GM21423 (cell line): Measurements from ENCODE around the gene ETV1.

ENCODE experiments used
- ATAC-seq: cut with Tn5 transposase; IDR thresholded peaks from one replicate; pipeline ENCODE4 v1.9.1; 2021; ENCODE audit warnings: mild to moderate bottlenecking, moderate library complexity; ENCODE audit not compliant: unreplicated experiment

Gene ETV1

DNA sequence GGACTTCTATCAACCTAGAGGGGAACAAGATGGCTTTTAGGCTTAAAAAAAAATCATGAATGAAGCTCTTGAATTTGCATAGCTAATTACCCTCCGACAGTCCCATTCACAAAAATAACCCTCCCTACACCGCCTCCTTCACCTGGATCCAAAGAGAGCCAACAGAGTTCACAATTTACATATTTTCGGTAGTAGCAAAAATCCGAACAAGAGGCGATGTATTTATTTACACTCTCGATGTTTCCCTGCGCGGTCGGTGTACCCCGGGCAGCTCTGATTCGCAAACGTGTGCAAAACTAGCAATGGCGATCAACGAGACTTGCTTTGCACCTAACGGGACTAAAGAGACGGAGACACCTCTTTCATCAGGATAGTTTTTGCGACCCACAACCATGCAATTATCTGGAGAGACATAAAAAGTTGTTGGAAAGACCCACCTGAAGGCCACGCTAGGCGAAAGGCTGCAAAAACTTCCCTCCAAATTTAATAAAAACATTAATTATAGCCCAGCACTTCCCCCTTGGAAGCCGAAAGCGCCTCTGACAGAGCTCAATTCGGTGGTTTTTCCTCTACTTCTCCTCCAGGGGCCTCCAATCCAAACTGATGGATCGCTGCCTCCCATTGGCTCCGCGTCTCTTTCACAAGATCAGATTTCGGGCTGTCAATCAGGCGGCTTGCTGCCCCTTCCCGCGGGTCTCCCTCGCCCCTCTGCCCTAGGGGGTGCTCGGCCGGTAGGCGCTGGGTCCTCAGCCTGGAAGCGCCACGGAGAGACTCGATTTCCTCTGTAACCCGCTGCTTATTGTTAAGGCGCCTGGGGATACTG lies at the start of gene ETV1:
Gene ETV1 (minus strand): TSS at position 541 of the 823 bp plus-strand sequence. CDS start 614 bp downstream, outside the sequence.
- no peak for ATAC-seq

DNA sequence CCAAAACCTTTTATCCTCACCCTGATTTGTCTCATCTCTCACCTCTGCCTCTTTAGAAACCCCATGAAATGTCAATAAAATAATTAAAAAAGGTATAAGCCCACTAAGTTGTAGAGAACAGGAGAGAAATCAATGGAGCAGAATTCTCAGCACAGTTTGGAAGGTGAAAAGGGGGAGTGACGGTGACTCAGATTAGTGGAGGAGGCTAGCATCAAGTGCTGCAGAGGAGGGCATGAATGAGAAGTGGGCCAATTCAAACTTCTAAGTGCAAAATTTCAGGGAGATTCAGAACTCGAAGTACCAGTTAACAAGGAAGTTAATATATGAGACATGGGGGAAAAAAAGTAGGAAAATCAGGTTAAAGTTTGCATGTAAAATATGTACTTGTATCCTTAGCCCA lies 34.9 kb upstream of the ETV1 start:
- ATAC-seq: no peak

DNA sequence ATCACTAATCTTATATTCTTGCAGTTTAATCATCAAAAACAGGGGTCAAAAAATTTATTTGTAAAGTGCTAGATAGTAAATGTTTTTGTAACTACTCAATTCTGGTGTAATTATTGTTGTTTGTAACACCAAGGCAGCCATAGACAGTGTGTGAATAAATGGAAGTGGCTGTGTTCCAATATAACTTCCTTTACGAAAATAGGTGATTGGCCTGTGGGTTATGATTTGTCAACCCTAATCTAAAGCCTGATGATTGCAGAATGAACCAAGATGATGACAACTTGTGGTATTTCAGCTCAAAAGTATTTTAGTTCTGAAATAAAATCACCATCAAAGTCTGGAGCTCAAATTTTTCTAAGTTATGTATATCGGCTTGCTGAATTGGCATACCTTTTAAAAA lies 34.4 kb upstream of the ETV1 start:
- no peak for ATAC-seq

DNA sequence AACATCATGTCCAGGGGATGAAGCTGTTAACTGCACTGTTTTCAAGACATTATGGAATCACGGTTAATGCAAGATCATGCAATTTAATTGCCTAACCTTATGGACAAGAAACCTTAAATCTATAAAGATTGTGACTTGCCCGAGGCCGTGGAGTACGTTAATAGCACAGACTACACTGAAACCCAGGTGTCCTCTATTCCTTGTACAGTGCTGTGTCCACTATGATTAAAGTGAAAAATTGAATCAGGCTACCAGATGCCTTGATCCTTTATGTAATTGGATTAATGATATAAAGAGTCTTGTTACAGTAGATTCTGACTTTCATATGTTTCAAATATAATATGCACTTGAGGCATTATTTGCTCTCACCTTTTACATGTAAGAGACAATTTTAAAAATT lies 33.9 kb upstream of the ETV1 start:
- ATAC-seq: no peak

DNA sequence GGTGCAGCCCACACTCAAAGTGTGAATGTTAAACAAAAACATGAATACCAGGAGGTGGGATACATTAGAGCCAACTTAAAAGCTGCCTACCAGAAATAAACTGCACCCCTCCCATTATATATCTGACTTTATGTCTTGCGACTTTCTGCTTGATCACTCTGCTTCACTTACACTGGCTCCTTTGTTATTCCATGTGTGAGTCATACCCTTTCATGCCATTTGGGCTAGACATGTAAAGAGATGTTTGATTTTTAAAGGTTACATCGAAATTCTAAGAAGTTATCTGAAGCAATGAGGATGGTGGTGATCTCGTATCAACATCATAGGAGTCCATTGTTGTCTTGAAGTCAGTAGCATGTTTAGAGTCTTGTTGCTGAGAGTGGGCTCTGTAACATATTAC lies 31.6 kb upstream of the ETV1 start:
- ATAC-seq: no peak

DNA sequence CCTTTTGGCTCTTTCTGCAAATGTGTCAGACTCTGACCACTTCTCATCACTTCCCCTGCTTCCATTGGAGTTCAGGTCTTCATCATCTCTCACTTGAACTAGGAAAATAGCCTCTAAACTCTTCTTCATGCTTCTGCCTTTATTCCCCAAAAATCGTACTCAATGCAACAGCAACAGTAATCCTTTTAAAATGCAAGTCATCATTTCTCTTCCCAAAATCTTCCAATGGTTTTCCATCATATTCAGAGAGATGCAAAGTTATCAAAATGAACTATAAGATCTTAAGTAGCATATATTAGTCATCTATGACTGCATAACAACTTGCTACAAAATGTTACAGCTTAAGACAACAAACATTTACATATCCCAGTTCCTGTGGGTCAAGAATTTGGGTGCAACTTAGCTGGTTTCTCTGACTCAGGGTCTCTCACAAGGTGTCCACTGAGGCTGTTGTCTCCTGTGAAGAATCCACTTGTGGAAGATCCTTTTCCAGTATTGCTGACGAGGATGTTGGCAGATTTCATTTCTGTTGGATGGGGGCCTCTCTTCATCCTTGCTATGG lies 31.0 kb upstream of the ETV1 start:
- ATAC-seq: no peak

DNA sequence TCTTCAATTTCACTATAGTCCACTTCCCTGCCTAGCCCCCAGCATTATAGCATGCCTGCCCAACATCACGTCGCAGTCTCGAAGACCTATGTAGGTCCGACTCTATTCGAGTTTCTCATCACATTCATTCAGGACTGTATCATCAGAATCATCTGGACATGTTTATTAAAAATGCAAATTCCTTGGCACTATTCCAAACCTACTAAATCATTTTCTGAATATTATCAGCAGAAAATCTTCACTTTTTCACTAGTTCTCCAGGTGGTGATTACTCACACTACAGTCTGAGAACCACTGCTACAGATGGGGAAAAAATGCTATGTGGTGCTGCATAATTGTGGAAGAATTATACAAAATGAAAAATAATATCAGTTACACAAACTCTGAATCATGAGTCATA lies 29.3 kb upstream of the ETV1 start:
- ATAC-seq: no peak

DNA sequence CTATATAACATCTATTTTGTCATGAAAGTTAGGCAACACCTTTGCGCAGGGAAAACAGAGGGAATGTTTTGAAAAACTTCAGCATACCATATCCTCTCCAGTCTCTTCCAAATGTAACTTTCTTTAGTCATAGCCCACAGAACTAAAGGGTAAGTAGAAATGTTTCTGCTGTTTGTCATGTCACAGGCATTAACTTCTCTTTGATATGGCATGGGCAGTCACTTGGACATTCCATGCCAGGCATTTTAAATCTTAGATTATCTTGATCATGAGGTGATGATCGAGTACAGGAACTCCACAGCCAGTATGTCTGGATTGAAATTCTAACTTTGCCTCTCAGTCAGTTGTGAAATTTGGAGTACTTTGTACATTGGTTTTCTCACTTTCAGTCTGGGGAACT lies 27.5 kb upstream of the ETV1 start:
- ATAC-seq: no peak

DNA sequence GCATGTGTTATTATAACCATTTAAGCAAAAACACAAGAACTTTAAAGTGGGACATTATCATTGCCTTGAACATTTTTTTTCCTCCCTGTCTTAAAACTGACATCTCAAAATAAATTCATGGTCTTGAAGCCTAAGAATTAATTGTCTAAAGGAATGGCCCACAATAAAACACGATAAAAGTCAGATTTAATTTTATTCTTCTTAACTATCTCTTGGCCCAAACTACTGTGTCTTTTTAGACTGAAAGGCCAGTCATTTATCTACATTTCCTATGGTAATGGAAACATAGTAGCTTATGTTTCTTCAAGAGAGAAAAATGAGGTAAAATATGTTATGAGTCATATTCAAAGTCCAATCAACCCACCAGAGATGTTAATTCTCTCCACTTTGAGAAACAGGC lies 24.4 kb upstream of the ETV1 start:
- ATAC-seq: no peak

DNA sequence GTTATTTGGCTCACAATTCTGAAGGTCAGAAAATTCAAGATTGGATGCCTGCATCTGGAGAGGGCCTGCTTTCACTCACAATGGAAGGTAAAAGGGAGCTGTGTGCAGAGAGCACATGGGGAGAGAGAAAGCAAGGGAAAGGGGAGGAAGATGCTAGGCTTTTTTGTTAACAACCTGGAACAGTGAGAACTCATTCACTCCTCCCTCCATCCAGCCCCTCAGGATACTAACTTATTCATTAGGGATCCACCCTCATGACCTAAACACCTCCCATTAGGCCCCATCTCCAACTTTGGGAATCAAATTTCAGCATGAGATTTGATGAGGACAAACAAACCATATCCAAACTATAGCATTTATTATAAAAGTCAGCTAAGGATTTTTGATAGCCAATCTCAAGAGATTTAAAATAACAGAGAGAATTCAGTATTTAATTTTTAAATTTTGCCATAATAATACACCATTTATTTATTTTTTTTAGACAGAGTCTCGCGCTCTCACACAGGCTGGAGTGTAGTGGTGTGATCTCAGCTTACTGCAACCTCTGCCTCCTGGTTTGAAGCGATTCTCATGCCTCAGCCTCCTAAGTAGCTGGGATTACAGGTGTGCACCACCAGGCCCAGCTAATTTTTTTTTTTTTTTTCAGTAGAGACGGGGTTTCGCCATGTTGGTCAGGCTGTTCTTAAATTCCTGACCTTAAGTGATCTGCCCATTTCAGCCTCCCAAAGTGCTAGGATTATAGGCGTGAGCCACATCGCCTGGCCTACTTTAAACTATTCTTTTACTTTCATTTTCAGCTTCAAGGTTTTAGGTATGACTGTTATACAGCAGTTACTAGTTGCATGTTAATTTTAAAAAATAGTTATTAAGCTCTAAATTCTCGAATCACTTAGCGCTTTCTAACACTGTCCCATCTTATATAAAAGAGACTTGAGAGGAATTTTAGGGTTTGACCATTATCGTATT lies 20.3 kb upstream of the ETV1 start:
- ATAC-seq: no peak

DNA sequence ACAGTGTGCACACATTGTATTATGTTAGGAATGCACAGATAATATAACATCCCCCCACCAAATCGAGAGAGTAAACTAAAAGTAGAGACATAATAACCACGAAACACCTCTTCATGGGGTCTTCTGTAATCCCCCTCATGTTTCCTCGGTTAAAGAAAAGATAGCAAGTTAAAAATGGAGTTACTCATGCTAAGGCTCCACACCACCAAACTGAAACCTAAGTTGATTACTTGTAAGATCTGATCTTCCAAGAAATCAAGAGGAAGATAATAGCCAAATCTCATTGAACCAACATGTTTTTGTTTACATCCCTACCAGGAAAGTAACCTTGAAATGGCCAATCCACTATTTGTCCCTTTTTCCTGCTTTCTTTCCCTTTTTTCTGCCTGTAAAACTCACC lies 11.7 kb upstream of the ETV1 start:
- no peak for ATAC-seq

DNA sequence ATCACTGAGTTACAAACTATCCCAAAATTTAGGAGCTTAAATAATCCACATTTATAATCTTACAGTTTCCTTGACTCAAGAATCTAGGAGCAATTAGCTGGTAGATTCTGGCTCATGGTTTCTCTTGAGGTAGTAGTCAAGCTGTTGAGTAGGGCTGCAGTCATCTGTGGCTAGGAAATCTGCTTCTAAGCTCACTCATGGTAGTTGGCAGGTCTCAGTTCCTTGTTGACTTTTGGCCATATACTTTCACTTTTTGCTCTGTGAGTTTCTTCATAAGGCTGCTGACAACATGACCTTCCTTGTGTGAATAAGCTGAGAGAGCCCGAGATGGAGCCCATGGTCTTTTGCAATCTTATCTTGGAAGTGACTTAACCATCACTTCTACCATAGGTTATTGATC lies 10.8 kb upstream of the ETV1 start:
- no peak for ATAC-seq

DNA sequence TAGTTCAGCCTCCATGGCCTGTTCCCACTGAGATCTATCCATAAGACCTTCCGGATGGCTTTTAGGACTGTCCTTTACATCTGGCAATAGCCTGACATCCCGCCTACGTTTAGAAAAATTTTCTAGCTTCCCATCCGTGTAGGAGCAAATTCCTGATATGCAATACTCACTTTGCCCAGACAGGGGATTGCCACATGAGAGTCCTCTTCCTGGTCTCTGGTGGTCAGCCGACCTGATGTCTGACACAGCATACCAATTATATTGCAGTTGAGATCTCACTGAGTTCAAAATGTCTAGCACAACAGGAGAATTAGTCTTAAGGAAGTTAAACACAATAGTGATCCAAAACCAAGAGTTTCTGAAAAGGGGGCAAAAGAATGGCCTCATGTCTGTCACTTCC lies 9.4 kb upstream of the ETV1 start:
- no peak for ATAC-seq

DNA sequence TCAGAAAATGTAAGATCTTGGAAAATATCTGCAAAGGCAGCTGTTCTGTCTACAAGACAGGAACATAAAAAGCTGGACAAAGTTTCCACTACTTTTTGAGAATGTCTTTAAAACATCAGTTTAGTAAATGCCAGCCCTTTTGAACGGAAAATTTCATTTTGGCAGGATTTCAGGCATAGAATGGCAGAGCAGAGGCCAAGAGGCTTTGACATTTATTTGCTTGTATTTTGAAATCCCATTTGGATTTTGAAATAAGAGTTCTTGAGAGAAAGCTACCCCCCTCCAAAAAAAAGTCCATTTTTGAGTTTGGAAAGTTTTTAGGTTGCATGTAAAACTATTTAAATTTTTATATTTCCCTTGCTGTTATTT lies 3.1 kb upstream of the ETV1 start:
- no peak for ATAC-seq

DNA sequence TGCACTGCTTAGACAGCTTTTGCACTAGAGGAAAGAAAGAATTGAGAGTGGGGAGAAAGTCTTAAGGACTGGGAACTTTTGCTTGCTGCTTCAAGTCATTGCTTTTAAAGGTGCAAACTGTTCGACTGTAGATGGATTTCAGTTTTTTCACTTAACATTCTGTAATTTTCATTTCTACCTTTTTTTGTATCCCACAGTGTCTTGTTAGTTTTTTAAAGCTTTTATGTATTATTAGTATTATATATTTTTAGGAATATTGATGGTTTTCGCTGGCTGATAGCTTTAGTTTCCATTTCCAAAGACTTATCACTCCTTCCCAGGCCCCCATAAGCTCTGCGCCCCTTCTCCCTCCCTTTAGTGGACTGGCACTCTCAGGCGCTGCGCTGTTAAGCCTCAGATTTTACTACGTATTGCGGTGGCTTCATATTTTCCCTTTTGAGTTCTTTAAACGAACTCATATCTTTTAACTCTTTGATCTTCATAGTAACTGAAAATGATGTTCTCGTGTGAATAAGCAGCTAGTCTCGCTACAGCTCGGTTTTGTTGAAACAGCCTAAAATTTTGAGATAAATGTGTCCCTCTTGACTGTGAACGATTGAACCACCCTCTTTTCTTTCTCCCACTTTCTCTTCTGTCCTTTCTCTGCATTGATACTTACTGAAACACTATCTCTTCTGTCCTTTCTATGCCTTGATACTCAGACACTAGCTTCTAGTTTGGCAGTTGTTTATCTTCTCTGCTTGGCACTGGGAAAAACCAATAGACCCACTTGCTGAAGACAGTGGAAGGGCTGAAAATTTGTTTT lies 2.5 kb upstream of the ETV1 start:
- ATAC-seq: no peak

DNA sequence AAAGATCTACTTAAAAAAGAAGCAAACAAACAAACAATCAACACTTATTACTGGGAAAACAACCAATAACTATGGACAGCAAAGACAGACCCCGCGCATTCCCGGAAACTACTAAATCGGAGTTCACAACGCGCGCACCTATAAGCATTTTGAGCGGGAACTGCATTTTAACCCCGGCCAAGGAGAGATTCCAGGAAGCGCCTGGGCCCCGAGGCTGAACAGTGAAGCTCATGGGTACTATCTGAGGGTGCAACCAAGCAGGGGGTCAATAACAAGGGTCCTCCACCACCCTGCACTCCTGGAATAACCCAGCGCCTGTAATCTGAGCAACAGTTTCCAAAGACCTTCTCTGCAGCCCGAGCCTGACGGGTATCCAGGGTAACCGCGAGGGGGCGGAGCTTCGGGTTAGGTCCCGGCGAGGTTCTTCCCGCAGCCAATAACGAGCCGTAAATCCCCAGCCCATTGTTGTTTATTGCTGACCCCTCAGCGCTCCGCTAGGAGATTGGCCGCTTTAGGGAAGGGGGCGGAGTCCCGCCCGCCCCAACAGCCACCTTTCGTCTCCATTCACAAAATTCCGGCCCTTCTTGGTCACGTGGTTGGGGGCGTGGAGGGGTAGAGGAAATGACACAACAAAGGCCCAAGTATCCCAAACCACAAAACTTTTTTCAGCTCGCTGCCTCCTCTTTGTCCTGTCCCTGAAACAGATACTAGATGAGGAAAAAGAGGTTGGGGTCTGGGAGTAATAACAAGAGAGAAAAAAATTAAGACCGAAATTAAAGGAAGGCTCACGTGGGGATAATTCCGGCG lies 1.7 kb upstream of the ETV1 start:
- ATAC-seq: peak; percentile 73

DNA sequence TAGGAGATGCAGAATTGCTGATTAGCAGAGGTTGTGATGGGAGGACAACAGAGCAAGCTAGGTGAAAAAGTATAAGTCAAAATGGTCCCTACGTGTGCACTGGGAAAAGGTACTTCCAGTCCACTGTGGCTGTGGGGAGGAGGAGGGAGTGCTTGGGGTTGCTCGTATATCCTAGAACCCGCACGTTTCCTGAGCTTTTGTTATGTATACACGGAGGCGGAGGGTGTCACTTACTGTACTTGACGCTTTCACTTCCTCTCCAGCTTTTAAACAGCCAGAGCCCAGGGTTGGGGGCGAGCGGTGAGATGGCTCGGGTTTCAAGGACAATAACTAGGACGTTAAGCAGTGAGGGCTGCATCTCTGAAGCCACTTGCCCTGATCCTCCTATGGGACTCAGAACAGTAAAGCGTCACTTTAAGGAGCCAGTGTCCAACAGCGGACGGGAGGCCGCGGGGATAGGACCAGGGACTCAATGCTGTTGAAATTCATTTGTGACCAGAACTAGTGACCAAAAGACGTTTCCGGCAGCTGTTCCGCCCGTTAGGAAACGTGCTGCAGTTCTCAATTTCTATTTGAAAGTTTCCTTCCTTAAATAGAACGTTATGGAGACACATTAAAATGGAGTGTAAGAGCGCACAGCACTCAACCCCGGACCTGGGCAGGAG lies 985 bp upstream of the ETV1 start:
- peak; percentile 73 for ATAC-seq

DNA sequence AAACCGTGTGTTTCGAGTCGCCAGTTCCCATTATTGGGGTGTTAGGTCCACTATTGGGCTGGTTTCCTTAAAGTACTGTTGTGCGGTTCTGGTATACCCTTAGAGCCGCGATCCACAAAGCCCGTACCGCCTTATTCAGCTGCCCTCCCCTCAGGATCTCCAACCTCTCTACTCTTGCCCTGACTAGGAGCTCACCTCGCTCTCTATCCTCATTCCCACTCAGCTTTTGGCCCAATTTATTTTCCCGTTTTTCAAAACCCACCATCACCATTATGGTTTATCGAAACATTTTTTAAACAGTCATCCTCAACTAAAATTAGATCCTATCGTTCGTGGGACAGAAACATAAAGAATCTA lies 461 bp upstream of the ETV1 start:
- no peak for ATAC-seq

DNA sequence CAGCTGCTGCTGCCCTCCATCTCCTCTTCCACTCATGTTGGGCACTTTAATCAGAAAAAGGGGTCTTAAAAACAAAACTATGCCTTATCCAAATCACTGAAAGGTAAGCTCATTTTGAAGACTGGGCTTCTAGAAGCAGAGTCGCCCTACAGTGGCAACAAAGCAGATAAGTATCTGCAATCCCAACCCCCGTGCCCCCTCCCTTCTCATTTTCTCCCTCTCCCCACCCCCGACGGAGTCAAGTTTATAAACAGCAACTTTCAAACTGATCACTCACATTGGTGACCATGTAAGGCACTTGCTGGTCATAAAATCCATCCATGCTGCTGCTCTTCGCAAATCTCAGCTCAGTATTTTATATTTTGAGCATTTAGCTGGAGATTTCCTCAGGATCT lies 738 bp downstream of the ETV1 start:
- no peak for ATAC-seq

DNA sequence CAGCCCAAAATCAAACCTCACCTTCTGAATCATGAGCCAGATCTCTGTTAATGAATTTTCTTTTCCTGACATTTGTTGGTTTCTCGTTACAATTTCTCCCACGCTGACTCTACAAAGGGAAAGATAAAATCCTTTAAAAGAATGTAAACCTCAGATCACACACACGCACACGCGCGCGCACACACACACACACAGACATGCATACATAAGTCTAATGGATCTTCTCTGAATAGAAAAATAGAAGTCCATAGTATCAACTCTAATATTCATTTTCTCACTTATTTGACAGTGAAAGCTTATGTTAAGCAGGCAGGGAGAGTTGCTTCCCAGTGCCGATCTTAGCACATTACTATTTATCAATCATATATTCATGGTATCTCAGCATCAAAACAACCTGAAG lies 1.4 kb downstream of the ETV1 start:
- no peak for ATAC-seq
